K562 (cell line): ENCODE measurements around the gene SFXN3. TPM values are rescaled to one million over a fixed set of nuclear protein-coding genes. Genes with fewer than 3 reads are reported as not detected.

Source experiments
- ATAC-seq: fragments of 200-7000 bp; cut with Tn5 transposase; 3 replicates; pipeline ENCODE4 v1.9.1; 2020; ENCODE audit warnings: moderate library complexity
- BruUV-seq: library from RNA; stranded (reverse); fragments of 400-500 nt; replicated peaks from 2 replicates; lab custom pipeline; 2021; lab: Mats Ljungman, UMichigan
- CTCF ChIA-PET: fragments of 300-600 bp; formaldehyde crosslinking; extraction: SDS; loops from one replicate; lab custom pipeline; 2021; ENCODE audit warnings: low intra/inter-chr PET ratio; lab: Yijun Ruan, JAX
- POLR2A ChIA-PET: fragments of 300-600, 350-650 bp; sonication (Branson Sonifier 250); formaldehyde crosslinking; extraction: SDS; loops from one replicate; lab custom pipeline; 2021; ENCODE audit warnings: antibody characterized with exemption, inconsistent platforms; lab: Yijun Ruan, JAX
- DNase-seq, 4 experiments: peaks; one replicate each; pipeline versions ENCODE4 v3.0.0 to v3.0.0-alpha.2; 2011 to 2018; ENCODE audit warnings: low spot score in 3 of 4, mixed read lengths in 3 of 4; ENCODE audit errors: extremely low read depth in 1 of 4
- FAIRE-seq: peaks from 2 replicates; lab custom pipeline; 2011; peaks lifted over from hg19 to GRCh38; lab: Jason Lieb, UNC
- H2AFZ ChIP-seq: 2 replicates; pipeline ENCODE4 v1.6.0; 2011; ENCODE audit warnings: low read depth, low read length, control low read depth, inconsistent platforms
- H3K27ac ChIP-seq: fragments of 200-600 bp; 3 replicates; pipeline ENCODE4 v1.8.0; 2011; ENCODE audit warnings: low read depth, mild to moderate bottlenecking, control low read depth, inconsistent platforms, low read length, moderate library complexity, mixed read lengths; ENCODE audit errors: extremely low read depth
- H3K27me3 ChIP-seq, 2 experiments: fragments of 300-600 bp in 1 of 2; 2 replicates in 1 of 2; 3 replicates in 1 of 2; pipeline versions ENCODE4 v1.6.0 to v1.8.0; 2011; ENCODE audit warnings: inconsistent platforms in 2 of 2, low read length in 2 of 2, mild to moderate bottlenecking in 1 of 2, mixed read lengths in 1 of 2, moderate library complexity in 1 of 2; ENCODE audit not compliant: control insufficient read depth in 2 of 2, insufficient read depth in 2 of 2
- H3K36me3 ChIP-seq: fragments of 300-600 bp; 3 replicates; pipeline ENCODE4 v1.8.0; 2011; ENCODE audit warnings: mild to moderate bottlenecking, low read length, inconsistent platforms; ENCODE audit not compliant: control insufficient read depth, insufficient read depth
- H3K4me1 ChIP-seq, 2 experiments: fragments of 200-600 bp in 1 of 2; replicated peaks in 1 of 2; 2 replicates in 1 of 2; 3 replicates in 1 of 2; pipeline versions ENCODE4 v1.5.1 to v1.8.0; 2011; ENCODE audit warnings: inconsistent platforms in 2 of 2, low read length in 2 of 2, mild to moderate bottlenecking in 1 of 2, mixed read lengths in 1 of 2, moderate library complexity in 1 of 2; ENCODE audit not compliant: control insufficient read depth in 2 of 2, insufficient read depth in 2 of 2
- H3K4me2 ChIP-seq: 2 replicates; pipeline ENCODE4 v1.6.1; 2011; ENCODE audit warnings: low read length, control low read depth, inconsistent platforms, mixed read lengths; ENCODE audit not compliant: insufficient read depth
- H3K4me3 ChIP-seq: fragments of 200-600 bp; sonication (generic), shearing (Covaris generic); 2 replicates; pipeline ENCODE4 v1.5.1; 2016; ENCODE audit warnings: control low read depth, inconsistent platforms
- H3K79me2 ChIP-seq: fragments of 200-600 bp; 3 replicates; pipeline ENCODE4 v1.8.0; 2011; ENCODE audit warnings: low read length, inconsistent platforms; ENCODE audit not compliant: control insufficient read depth, insufficient read depth
- H3K9ac ChIP-seq, 2 experiments: 2 replicates each; pipeline versions ENCODE4 v1.6.0 to v1.6.1; 2011; ENCODE audit warnings: low read depth in 2 of 2, low read length in 2 of 2, control low read depth in 1 of 2, inconsistent platforms in 1 of 2, mild to moderate bottlenecking in 1 of 2, mixed read lengths in 1 of 2; ENCODE audit not compliant: insufficient read depth in 1 of 2
- H3K9me1 ChIP-seq: one replicate; pipeline ENCODE4 v1.6.0; 2011; ENCODE audit warnings: inconsistent platforms, mild to moderate bottlenecking, low read length, moderate library complexity; ENCODE audit not compliant: control insufficient read depth, insufficient read depth
- H3K9me3 ChIP-seq: replicated peaks from 2 replicates; pipeline ENCODE4 v1.5.1; 2011; ENCODE audit warnings: low read depth, low read length, inconsistent platforms; ENCODE audit not compliant: control insufficient read depth, insufficient read depth
- H4K20me1 ChIP-seq: replicated peaks from 2 replicates; pipeline ENCODE4 v1.6.1; 2011; ENCODE audit warnings: low read length, inconsistent platforms, mixed read lengths; ENCODE audit not compliant: control insufficient read depth, insufficient read depth
- BCL6 ChIP-seq: fragments of 250-450 bp; sonication (Bioruptor Pico); IDR thresholded peaks from 2 replicates; pipeline ENCODE4 v1.4.0; 2020
- CBX2 ChIP-seq: fragments of 200-600 bp; sonication (generic); IDR thresholded peaks from one replicate; pipeline ENCODE4 v1.6.1; 2012; ENCODE audit warnings: mild to moderate bottlenecking, low read length, inconsistent platforms; ENCODE audit not compliant: insufficient read depth, poor library complexity, severe bottlenecking
- CHCHD3 ChIP-seq: fragments of 250-450 bp; sonication (Bioruptor Pico); IDR thresholded peaks from 2 replicates; pipeline ENCODE4 v2.1.2; 2022; ENCODE audit warnings: mild to moderate bottlenecking
- EHMT2 ChIP-seq: fragments of 450-650 bp; IDR thresholded peaks from 2 replicates; pipeline ENCODE4 v1.6.1; 2018; ENCODE audit warnings: antibody characterized with exemption
- HDAC3 ChIP-seq: fragments of 450-650 bp; IDR thresholded peaks from 2 replicates; pipeline ENCODE4 v1.6.1; 2018; ENCODE audit warnings: borderline replicate concordance, mild to moderate bottlenecking, moderate library complexity; ENCODE audit not compliant: partially characterized antibody
- IRF9 ChIP-seq: fragments of 450-650 bp; IDR thresholded peaks from 2 replicates; pipeline ENCODE4 v1.6.1; 2016; ENCODE audit warnings: missing biosample characterization, missing genetic modification characterization
- MTA3 ChIP-seq: fragments of 450-650 bp; formaldehyde crosslinking; IDR thresholded peaks from 2 replicates; pipeline ENCODE4 v1.6.1; 2017; ENCODE audit warnings: mild to moderate bottlenecking, borderline replicate concordance
- MYNN ChIP-seq, 2 experiments: sonication (generic); formaldehyde crosslinking in 1 of 2; IDR thresholded peaks; 2 replicates each; pipeline versions ENCODE4 v1.5.0 to v1.6.1; 2016 to 2020; ENCODE audit warnings: antibody characterized with exemption in 1 of 2, missing genetic modification reagents in 1 of 2
- NFIC ChIP-seq: fragments of 450-650 bp; IDR thresholded peaks from 2 replicates; pipeline ENCODE4 v1.6.1; 2017; ENCODE audit warnings: mild to moderate bottlenecking, inconsistent platforms
- PHF21A ChIP-seq: fragments of 450-650 bp; IDR thresholded peaks from 2 replicates; pipeline ENCODE4 v1.6.1; 2017; ENCODE audit warnings: low read depth, borderline replicate concordance
- SMAD1 ChIP-seq: fragments of 150-350 bp; IDR thresholded peaks from 2 replicates; pipeline ENCODE4 v1.6.1; 2014; ENCODE audit warnings: low read length, low read depth; ENCODE audit not compliant: partially characterized antibody
- SPI1 ChIP-seq: IDR thresholded peaks from 2 replicates; pipeline ENCODE4 v1.6.1; 2011; ENCODE audit warnings: low read depth, low read length, control low read depth, borderline replicate concordance
- STAG1 ChIP-seq: sonication (generic); formaldehyde crosslinking; IDR thresholded peaks from 2 replicates; pipeline ENCODE4 v1.5.0; 2020; ENCODE audit warnings: missing genetic modification reagents, borderline replicate concordance
- TAF9B ChIP-seq: fragments of 450-650 bp; IDR thresholded peaks from 2 replicates; pipeline ENCODE4 v1.6.1; 2018; ENCODE audit warnings: mild to moderate bottlenecking; ENCODE audit not compliant: partially characterized antibody
- ZNF23 ChIP-seq: fragments of 250-450 bp; sonication (Bioruptor Pico); IDR thresholded peaks from 2 replicates; pipeline ENCODE4 v1.4.0; 2020; ENCODE audit warnings: mild to moderate bottlenecking
- ZNF324 ChIP-seq: fragments of 250-450 bp; sonication (Bioruptor Pico); IDR thresholded peaks from 2 replicates; pipeline ENCODE4 v1.4.0; 2020; ENCODE audit warnings: mild to moderate bottlenecking
- ZSCAN32 ChIP-seq: fragments of 450-650 bp; formaldehyde crosslinking; IDR thresholded peaks from 2 replicates; pipeline ENCODE4 v1.4.0; 2020; ENCODE audit warnings: mild to moderate bottlenecking, moderate library complexity
- WGBS: fragments of 100-300 bp; shearing (Covaris generic); methylation state at CpG from one replicate; pipeline ENCODE4 v1.1.6; 2016; ENCODE audit warnings: low coverage, mixed read lengths; ENCODE audit not compliant: insufficient coverage; ENCODE audit errors: missing lambda C conversion rate; 5-methylcytosine and 5-hydroxymethylcytosine counted together
- in situ Hi-C: fragments of 300-500 bp; cut with MboI; formaldehyde crosslinking; loops from 4 replicates; pipeline ENCODE4 v1.15.0; 2018; ENCODE audit warnings: inconsistent platforms, mixed read lengths
- intact Hi-C: fragments of 100-400 bp; cut with micrococcal nuclease; formaldehyde crosslinking; loops from 2 replicates; pipeline ENCODE4 v1.14.2; 2022
- polyA plus RNA-seq, 8 experiments: library from polyadenylated mRNA; depleted of rRNA in 4 of 8; stranded (reverse) in 5 of 8; unstranded in 3 of 8; fragments of >200 nt; fragmentation: Nextera tagmentation in 2 of 8; fragmentation: Illumina TruSeq in 1 of 8; extraction: Ambion mirVana in 2 of 8; extraction: Trizol in 1 of 8; gene quantifications; 2 replicates each; pipeline versions ENCODE4 v1.2.1 to v1.2.3, GENCODE V29; 2011 to 2014; ENCODE audit warnings: inconsistent platforms in 1 of 8, missing spikeins in 1 of 8
- total RNA-seq, 7 experiments: library from RNA; depleted of rRNA in 6 of 7; stranded (reverse); fragments of >200 nt in 6 of 7; fragmentation: Illumina TruSeq in 2 of 7; extraction: Trizol in 2 of 7; gene quantifications; 2 replicates each; pipeline versions ENCODE4 v1.2.1 to v1.2.3, GENCODE V29; 2011 to 2021; ENCODE audit warnings: low replicate concordance in 1 of 7

Gene SFXN3
- total and polyA plus RNA-seq, 9 of the 15 experiments (the other 6 are each of a cell fraction or from before 2014, with no cell fraction given): 0.24 to 4.6 (median 0.86) TPM

- WGBS: 19% methylated on average over 4 of the region's 5 CpGs
- intact Hi-C loops (no loop called here), in situ Hi-C loops (no loop called here)
- Histone ChIP-seq H3K79me2 (no peaks in the 10 kb centered on the region), H3K4me1 (peaks cover 9 to 10% of the 10 kb centered on the region in 2 experiments; a peak in 3 of 5 replicates), H3K4me2 (no peak overlapping the region), H3K9ac (no peak overlapping the region), H4K20me1 (no peaks in the 10 kb centered on the region), H3K9me3 (no peaks in the 10 kb centered on the region), H3K27me3 (peaks cover 0 to 7% of the 10 kb centered on the region in 2 experiments; a peak in 3 of 5 replicates), H3K4me3 (no peak overlapping the region), H2AFZ (no peak overlapping the region), H3K36me3 (no peaks in the 10 kb centered on the region), H3K27ac (no peak overlapping the region), H3K9me1 (no peaks in the 10 kb centered on the region)
- CTCF ChIA-PET: no interaction called here
- ATAC-seq (no peak), DNase-seq (no peak), FAIRE-seq (no peak)
- POLR2A ChIA-PET: interaction anchor here (0.8 kb wide), 1 partner anchor 10 kb away, joined by 3 read pairs; no protein-coding TSS in a partner anchor
- BruUV-seq: no TSS peak
- TF ChIP-seq NFIC (no peak), TAF9B (no peak), CBX2 (no peak), MTA3 (no peak), ZNF23 (CRISPR knock-in tag) (no peak), SPI1 (no peak), PHF21A (no peak), CHCHD3 (CRISPR knock-in tag) (no peak), ZNF324 (CRISPR knock-in tag) (no peak), ZSCAN32 (no peak), IRF9 (no peak), BCL6 (CRISPR knock-in tag) (no peak), SMAD1 (no peak), EHMT2 (no peak), MYNN (IDR thresholded peaks at IDR 0.05) (no peak), MYNN (CRISPR knock-in tag; IDR thresholded peaks at IDR 0.05) (no peak), STAG1 (CRISPR knock-in tag) (no peak), HDAC3 (no peak)
Measured at GRCh38 chr10:101076630-101077029, 45.6 kb downstream of the SFXN3 start.
